ENCODE data around the gene VRK2.
"Not testable (repeated sequence)": the region's sequence is repeated elsewhere in the genome, so short reads cannot be mapped to it uniquely, and the experiment has no call there.

Gene VRK2

DNA sequence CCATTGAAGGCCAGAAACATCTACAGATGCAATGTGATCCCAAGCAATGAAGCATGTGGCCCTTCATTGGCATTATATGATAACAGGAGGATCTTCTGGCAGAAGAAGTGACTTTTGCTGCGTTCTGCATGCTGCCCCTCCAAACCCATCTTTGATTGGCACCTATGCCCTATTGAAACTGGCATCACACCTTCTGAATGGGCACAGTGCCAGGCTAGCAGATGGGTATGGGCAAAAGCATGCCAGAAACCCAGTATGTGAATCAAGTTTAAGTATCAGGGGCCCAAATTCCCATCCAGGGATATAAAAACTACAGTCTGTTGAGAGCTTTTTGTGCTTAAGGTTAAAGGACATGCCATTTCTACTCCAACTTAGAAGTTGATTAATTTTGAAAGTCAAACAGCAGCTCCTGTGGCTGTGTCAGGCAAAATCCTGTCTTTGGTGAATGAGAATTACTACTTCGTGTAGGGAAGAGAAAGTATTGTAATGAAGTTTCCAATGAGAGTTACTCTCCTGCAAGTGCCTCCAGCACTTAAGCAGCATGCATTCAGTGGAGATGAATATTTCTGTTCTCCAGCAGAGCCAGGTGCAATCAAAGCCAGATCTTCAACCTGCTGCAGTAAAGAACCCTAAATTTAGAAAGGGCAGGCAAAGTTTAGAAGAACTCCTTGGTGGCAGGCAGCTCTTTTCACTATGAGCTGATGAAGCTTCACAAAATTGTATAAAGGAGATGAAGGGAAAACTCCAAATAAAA, 8.6 kb downstream of the VRK2 start:
- no peak for DNase-seq

DNA sequence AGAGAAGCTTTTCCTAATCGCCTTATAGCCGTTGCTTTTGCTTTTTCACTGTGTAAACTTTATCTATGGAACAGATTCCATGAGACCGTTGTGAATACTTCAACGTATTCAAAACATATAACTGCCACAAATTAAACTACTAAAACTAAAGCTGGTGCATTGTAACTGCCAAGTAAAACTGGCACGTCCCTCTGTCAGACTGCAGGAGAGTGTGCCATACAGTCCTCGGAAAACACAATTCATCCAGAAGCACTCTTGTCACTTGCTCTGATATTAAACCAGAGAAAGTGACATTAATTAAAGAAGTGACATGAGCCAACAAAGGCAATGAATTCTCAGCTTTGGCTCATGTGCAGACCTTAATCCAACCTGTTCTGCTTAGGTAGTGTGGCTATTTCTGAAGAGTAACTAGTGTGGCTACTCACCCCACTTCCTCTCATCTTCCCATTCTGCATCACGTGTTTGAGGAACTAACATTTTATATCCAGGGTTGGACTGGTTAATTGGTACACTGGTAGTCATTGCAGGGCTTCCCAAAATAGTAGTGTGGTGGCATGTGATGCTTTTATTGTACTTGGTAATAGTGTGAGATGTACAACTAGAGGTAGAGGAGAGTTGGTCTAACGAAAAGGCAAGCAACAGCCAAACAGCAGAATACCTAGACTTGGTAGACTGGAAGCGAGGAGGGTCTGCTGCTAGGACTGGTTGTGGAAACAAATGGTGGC, 9.7 kb downstream of the VRK2 start:
- no peak for DNase-seq

GRCh38 chr2:58057707-58058530, 11.3 kb downstream of the VRK2 start:
- DNase-seq, result no peak

GRCh38 chr2:58063641-58064040, 17.0 kb downstream of the VRK2 start:
- DNase-seq, result no peak

GRCh38 chr2:58064086-58064485, 17.5 kb downstream of the VRK2 start:
- no peak for DNase-seq

DNA sequence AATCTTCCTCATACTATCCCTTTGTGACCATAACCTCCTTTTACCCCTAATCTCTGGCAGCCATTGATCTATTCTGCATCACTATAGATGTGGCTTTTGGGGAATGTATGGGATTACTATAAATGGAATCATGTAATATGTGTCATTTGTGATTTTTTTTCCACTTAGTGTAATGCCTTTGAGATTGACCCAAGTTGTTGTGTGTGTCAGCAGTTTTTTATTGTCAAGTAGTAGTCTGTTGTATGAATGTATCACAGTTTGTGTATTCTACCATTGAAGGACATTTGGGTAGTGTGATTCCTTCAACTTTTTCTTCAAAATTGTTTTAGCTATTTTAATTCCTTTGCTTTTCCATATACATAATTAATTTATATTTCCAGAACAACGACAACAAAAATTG, 18.6 kb downstream of the VRK2 start:
- no peak for DNase-seq

GRCh38 chr2:58067001-58067400, 20.4 kb downstream of the VRK2 start:
- DNase-seq, result no peak

GRCh38 chr2:58070765-58071164, 24.2 kb downstream of the VRK2 start:
- no peak for DNase-seq

- no peak for DNase-seq
Observed at GRCh38 chr2:58072102-58072501, 25.5 kb downstream of the VRK2 start.

DNA sequence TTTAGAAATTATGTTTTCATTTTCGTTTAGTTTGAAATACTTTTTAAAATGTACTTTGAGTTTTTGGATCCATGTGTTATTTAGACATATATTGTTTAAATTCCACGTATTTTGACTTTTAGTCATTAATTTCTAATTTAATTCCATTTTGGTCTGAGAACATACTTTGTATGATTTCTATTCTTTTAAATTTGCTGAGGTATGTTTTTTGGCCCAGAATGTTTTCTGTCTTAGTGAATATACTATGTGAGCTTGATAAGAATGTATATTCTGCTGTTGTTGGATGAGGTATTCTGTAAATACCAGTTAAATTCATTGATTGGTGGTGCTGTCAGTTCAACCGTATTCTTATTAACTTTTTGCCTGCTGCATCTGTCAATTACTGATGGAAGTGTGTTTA, 26.4 kb downstream of the VRK2 start:
- DNase-seq, result no peak

DNA sequence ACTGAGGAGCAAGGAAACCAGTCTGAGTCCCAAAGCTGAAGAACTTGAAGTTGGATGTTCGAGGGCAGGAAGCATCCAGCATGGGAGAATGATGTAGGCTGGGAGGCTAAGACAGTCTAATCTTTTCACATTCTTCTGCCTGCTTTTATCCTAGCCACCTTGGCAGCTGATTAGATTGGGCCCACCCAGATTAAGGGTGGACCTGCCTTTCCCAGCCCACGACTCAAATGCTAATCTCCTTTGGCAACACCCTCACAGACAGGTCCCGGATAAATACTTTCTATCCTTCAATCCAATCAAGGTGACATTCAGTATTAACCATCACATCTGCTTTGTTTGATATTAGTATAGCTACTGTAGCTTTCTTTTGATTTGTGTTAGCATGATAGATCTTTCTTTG, 27.1 kb downstream of the VRK2 start:
- DNase-seq, result no peak

- DNase-seq, result no peak
Observed at GRCh38 chr2:58081000-58081399, 34.4 kb downstream of the VRK2 start.

DNA sequence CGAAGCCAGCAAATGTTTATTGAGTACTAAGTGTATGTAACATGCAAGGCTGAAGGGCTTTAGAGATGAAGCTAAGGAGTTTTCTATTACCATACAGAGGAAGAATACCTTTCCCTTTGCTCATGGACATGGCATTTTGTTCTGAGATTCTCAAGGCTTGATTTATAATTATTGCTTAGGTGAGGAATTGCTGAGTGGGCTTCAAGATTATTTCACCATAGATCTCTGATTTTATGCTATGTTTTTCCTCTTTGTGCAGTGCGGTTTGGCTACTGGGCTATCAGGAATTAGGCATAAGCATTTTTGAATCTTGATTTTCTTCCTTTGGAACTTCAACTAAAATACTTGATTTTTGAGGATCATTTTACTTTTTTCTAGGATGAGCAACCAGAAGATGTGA, 42.5 kb downstream of the VRK2 start:
- no peak for DNase-seq

- not testable (repeated sequence) for DNase-seq
Observed at GRCh38 chr2:58092772-58093171, 46.2 kb downstream of the VRK2 start.

- no peak for DNase-seq
Observed at GRCh38 chr2:58097025-58097424, 50.4 kb downstream of the VRK2 start.

GRCh38 chr2:58098254-58099095, 51.9 kb downstream of the VRK2 start:
- no peak for DNase-seq

GRCh38 chr2:58099096-58099769, 52.6 kb downstream of the VRK2 start:
- no peak for DNase-seq

GRCh38 chr2:58101500-58101899, 54.9 kb downstream of the VRK2 start:
- DNase-seq, result no peak

DNA sequence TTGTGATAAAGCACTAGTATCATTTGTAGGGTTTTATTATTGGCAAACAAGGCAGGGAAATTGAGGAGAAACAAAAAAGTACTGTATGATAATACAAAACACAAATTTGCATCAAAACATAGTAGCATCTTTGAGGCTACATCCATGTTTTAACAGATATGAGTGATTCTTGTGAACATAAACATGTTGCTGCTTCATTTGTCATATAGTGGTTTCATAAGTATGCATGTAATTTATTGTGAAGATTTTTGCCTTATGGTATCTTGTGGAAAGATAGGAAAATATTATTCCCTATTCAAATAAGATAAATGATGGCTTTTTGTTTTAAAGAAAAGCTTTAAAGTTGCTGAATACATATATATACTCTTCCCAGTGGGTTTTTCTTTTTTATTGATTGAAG, 60.3 kb downstream of the VRK2 start:
- no peak for DNase-seq

DNA sequence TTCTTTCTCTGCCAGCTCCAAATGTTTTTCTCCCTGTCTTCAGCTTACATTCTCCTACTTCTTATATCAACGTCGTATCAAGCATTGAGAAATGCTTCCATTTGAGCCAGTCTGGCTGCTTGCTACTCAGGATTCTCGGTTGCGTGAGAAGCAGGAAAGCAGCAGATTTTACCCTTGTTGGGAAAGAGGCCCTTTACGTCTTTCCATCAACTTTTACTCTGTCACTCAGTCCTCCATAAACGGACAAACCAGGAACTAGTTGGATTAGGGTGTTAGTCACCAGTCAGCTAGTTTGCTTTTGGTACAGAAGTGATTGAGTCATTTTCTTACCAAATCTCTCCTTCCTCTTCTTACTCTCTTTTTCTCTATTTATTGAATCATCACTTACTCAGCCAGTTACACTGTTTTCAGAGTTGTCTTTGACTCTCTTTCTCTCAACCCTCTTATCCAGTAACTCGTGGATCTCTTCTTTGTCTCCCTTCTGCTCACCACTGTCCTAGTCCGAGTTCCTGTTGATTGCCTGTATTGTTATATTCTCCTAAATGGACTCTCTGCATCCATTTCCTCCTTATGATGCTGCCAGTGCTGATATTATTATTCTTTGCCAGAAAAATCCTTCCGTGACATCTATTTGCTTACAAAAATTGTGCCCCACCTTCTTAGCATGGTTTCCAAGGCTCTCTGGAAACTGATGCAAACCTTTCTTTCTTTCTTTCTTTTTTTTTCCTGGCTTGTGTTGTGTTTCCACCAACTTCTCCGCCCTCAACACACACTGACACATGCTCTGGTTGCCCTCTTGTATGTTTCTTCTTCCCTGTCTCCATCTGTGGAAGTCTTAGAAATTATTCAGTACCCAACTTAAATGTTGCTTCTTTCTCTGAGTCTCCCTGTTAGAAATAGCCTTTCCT, 61.5 kb downstream of the VRK2 start:
- DNase-seq, result no peak

- DNase-seq, result no peak
Observed at GRCh38 chr2:58109481-58109880, 62.9 kb downstream of the VRK2 start.

All from activated CD8-positive, alpha-beta memory T cell treated with anti-CD3 and anti-CD28 coated beads for 24 hours (primary cell).